Measurements from ENCODE around the gene IL1RL2.

DNA sequence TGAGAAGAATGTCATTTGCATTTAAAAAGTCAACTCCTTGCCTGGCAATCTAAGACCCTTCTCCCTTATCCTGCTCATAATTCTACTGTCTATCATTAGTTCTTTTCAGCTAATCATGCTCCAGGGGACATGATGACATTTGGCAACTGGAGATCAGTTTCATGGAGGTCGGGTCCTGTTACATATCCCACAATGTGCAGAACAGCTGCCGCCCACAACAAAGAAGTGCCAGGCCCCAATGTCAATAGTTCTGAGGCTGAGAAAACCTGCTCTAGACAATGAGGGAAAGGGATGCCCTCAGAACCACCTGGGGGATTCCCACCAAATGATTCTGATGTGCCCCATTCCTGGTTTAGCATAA is 71.2 kb downstream of the IL1RL2 start:
- TF ChIP-seq CTCF (conservative IDR thresholded peaks at IDR 0.05 in 1 of 2, IDR thresholded peaks at IDR 0.05 in 1 of 2; ENCODE audit: low read depth in 1 of 2, low read length in 2 of 2) (no peak), EZH2 (IDR thresholded peaks at IDR 0.05; ENCODE audit: low read length, missing control alignments) (no peak)

Measured in fibroblast of lung (primary cell).